Omental fat pad (tissue), 4 donors: ENCODE data around the gene XPA. TPM values are rescaled to one million over a fixed set of nuclear protein-coding genes. Genes with fewer than 3 reads are reported as not detected.
"Not testable (repeated sequence)": the region's sequence is repeated elsewhere in the genome, so short reads cannot be mapped to it uniquely, and the experiment has no call there.

Experiments used
- ATAC-seq: fragments of 150-250 bp; one replicate; pipeline ENCODE4 v1.9.1; 2016; ENCODE audit warnings: mild to moderate bottlenecking, moderate library complexity; ENCODE audit not compliant: low FRiP score
- DNase-seq: peaks from one replicate; pipeline ENCODE4 v3.0.0-alpha.2; 2019; ENCODE audit warnings: low spot score
- CTCF ChIP-seq, 3 donors: fragments of 450-650 bp; IDR thresholded peaks; one replicate each; pipeline ENCODE4 v1.5.1; 2016 to 2017; ENCODE audit warnings: antibody characterized with exemption in 3 of 3, mild to moderate bottlenecking in 3 of 3, moderate library complexity in 2 of 3
- total RNA-seq, 4 donors: library from RNA; depleted of rRNA; stranded (reverse); fragments of >200 nt; gene quantifications; one replicate each; pipeline ENCODE4 v1.1.0, GENCODE V29; 2016

The XPA gene
- total RNA-seq: 10 to 100 TPM in 3 of 4 donors, 1 to 10 TPM in 1; 8.3 to 15.1 (median 12.9) TPM

GRCh38 chr9:97696803-97697601 lies at the start of gene XPA:
XPA (minus strand) TSS chr9:97697340; CDS start chr9:97697292, 48 bp downstream.
- peak; percentile 81 for DNase-seq
- no peak for TF ChIP-seq CTCF (IDR thresholded peaks at IDR 0.05)
- ATAC-seq: peak; percentile 99

GRCh38 chr9:97744710-97745708 lies 47.9 kb upstream of the XPA start:
- TF ChIP-seq CTCF (IDR thresholded peaks at IDR 0.05): no peak
- no peak for ATAC-seq
- DNase-seq: no peak

- not testable (repeated sequence) for DNase-seq, ATAC-seq
These were observed 46.9 kb upstream of the XPA start for GRCh38 chr9:97744025-97744424.

GRCh38 chr9:97742545-97742944 lies 45.4 kb upstream of the XPA start:
- no peak for DNase-seq
- TF ChIP-seq CTCF (IDR thresholded peaks at IDR 0.05): no peak
- no peak for ATAC-seq

- DNase-seq: no peak
- ATAC-seq: no peak
- no peak for TF ChIP-seq CTCF (IDR thresholded peaks at IDR 0.05)
These were observed 44.8 kb upstream of the XPA start for GRCh38 chr9:97741947-97742346.

GRCh38 chr9:97740848-97741821 lies 44.0 kb upstream of the XPA start:
- ATAC-seq (peak; percentile 80), DNase-seq (peak; percentile 31)
- TF ChIP-seq CTCF (IDR thresholded peaks at IDR 0.05): no peak
